Endodermal cell (in vitro differentiated cells): Measurements from ENCODE around the gene NOC4L. TPM values are rescaled to one million over a fixed set of nuclear protein-coding genes. Genes with fewer than 3 reads are reported as not detected.

Source experiments
- DNase-seq: peaks from one replicate; pipeline ENCODE4 v3.0.0-alpha.2; 2017
- H3K27ac ChIP-seq: 2 replicates; pipeline ENCODE4 v1.5.1; 2013; ENCODE audit warnings: mild to moderate bottlenecking, low read depth, low read length, moderate library complexity
- H3K27me3 ChIP-seq: 2 replicates; pipeline ENCODE4 v1.6.1; 2013; ENCODE audit warnings: mild to moderate bottlenecking, low read length, moderate library complexity; ENCODE audit not compliant: insufficient read depth, control insufficient read depth, poor library complexity, severe bottlenecking
- H3K36me3 ChIP-seq: 2 replicates; pipeline ENCODE4 v1.7.0; 2013; ENCODE audit warnings: mild to moderate bottlenecking, low read length, moderate library complexity; ENCODE audit not compliant: control insufficient read depth, insufficient read depth
- H3K4me1 ChIP-seq: one replicate; pipeline ENCODE4 v1.7.0; 2013; ENCODE audit warnings: low read length; ENCODE audit not compliant: control insufficient read depth, insufficient read depth
- H3K4me3 ChIP-seq: 2 replicates; pipeline ENCODE4 v1.5.1; 2013; ENCODE audit warnings: mild to moderate bottlenecking, low read length, moderate library complexity
- H3K9ac ChIP-seq: 2 replicates; pipeline ENCODE4 v1.6.1; 2013; ENCODE audit warnings: mild to moderate bottlenecking, low read length, moderate library complexity; ENCODE audit not compliant: poor library complexity, severe bottlenecking; ENCODE audit errors: extremely low read depth
- H3K9me3 ChIP-seq: 2 replicates; pipeline ENCODE4 v1.6.1; 2013; ENCODE audit warnings: mild to moderate bottlenecking, low read length, moderate library complexity; ENCODE audit not compliant: control insufficient read depth
- H3K27ac Mint-ChIP-seq: 2 replicates; pipeline ENCODE4 v1.8.0; 2020; ENCODE audit warnings: mixed read lengths
- H3K27me3 Mint-ChIP-seq: 2 replicates; pipeline ENCODE4 v1.8.0; 2021; ENCODE audit warnings: mild to moderate bottlenecking, mixed read lengths; ENCODE audit not compliant: insufficient read depth
- H3K36me3 Mint-ChIP-seq: 2 replicates; pipeline ENCODE4 v1.8.0; 2020; ENCODE audit warnings: low read depth, mixed read lengths
- H3K4me1 Mint-ChIP-seq: 2 replicates; pipeline ENCODE4 v1.8.0; 2020; ENCODE audit warnings: mixed read lengths
- H3K4me3 Mint-ChIP-seq: 2 replicates; pipeline ENCODE4 v1.8.0; 2020; ENCODE audit warnings: mild to moderate bottlenecking, moderate library complexity, mixed read lengths
- H3K9me3 Mint-ChIP-seq: 2 replicates; pipeline ENCODE4 v1.8.0; 2020; ENCODE audit warnings: mild to moderate bottlenecking, mixed read lengths
- CTCF ChIP-seq: fragments of 200-600 bp; sonication (generic); conservative IDR thresholded peaks from 2 replicates; pipeline ENCODE4 v1.5.0; 2021; ENCODE audit warnings: antibody characterized with exemption, mild to moderate bottlenecking
- WGBS, 2 experiments: methylation state at CpG; one replicate each; pipeline versions ENCODE4 v1.1.5 to v1.1.7; 2013; ENCODE audit warnings: missing lambda C conversion rate in 2 of 2, mixed read lengths in 1 of 2; ENCODE audit not compliant: insufficient coverage in 1 of 2, insufficient read length in 1 of 2; 5-methylcytosine and 5-hydroxymethylcytosine counted together
- total RNA-seq, 2 donors: library from RNA; stranded (reverse); fragmentation: NEBNext Ultra II Directional in 1 of 2; extraction: Animal tissue kit (Norgen Biotek cat#: 25700) in 1 of 2; gene quantifications; 2 replicates in 1 of 2; 3 replicates in 1 of 2; pipeline ENCODE4 v1.2.1, GENCODE V29; 2021

Gene NOC4L
- total RNA-seq, 2 donors from 2014 or later: 22.7 to 32.7 TPM

- H3K27me3 Mint-ChIP-seq: peaks cover 54% of the 10 kb centered on the region
- peaks cover 5% of the 10 kb centered on the region for H3K4me1 Mint-ChIP-seq
- H3K4me3 Mint-ChIP-seq: no peak overlapping the region
- H3K36me3 ChIP-seq: no peaks in the 10 kb centered on the region
- no peak overlapping the region for H3K9ac ChIP-seq
- H3K27ac ChIP-seq: no peak overlapping the region
- H3K27ac Mint-ChIP-seq: no peak overlapping the region
- H3K9me3 Mint-ChIP-seq: peaks cover 3% of the 10 kb centered on the region
- no peaks in the 10 kb centered on the region for H3K9me3 ChIP-seq
- no peaks in the 10 kb centered on the region for H3K27me3 ChIP-seq
- no peaks in the 10 kb centered on the region for H3K36me3 Mint-ChIP-seq
- H3K4me1 ChIP-seq: no peaks in the 10 kb centered on the region
- 66 to 79% methylated on average over 25 to 39 of the region's 39 CpGs for WGBS, 2 experiments
- TF ChIP-seq CTCF: no peak
- DNase-seq: no peak
- H3K4me3 ChIP-seq: no peak overlapping the region
Measured at GRCh38 chr12:132178801-132179401, 34.6 kb downstream of the NOC4L start.

GRCh38 chr12:132179431-132180362 is 35.4 kb downstream of the NOC4L start:
- Histone ChIP-seq H3K27me3 (no peaks in the 10 kb centered on the region), H3K9ac (no peak overlapping the region), H3K4me1 (no peaks in the 10 kb centered on the region), H3K4me3 (no peak overlapping the region), H3K27ac (no peak overlapping the region), H3K9me3 (no peaks in the 10 kb centered on the region), H3K36me3 (no peaks in the 10 kb centered on the region)
- Mint-ChIP-seq H3K27me3 (peaks cover 56% of the 10 kb centered on the region), H3K4me1 (peaks cover 2% of the 10 kb centered on the region), H3K36me3 (no peaks in the 10 kb centered on the region), H3K4me3 (no peak overlapping the region), H3K27ac (no peak overlapping the region), H3K9me3 (peaks cover 3% of the 10 kb centered on the region)
- WGBS, 2 experiments: 76 to 83% methylated on average over 8 to 19 of the region's 19 CpGs
- DNase-seq: no peak
- no peak for TF ChIP-seq CTCF

GRCh38 chr12:132180648-132181546 is 36.6 kb downstream of the NOC4L start:
- H3K4me3 Mint-ChIP-seq: no peak overlapping the region
- 73 to 83% methylated on average over 13 to 30 of the region's 30 CpGs for WGBS, 2 experiments
- H3K36me3 Mint-ChIP-seq: no peaks in the 10 kb centered on the region
- H3K27me3 ChIP-seq: no peaks in the 10 kb centered on the region
- no peak overlapping the region for H3K27ac ChIP-seq
- peaks cover 66% of the 10 kb centered on the region for H3K27me3 Mint-ChIP-seq
- H3K36me3 ChIP-seq: no peaks in the 10 kb centered on the region
- DNase-seq: no peak
- no peaks in the 10 kb centered on the region for H3K4me1 ChIP-seq
- H3K9ac ChIP-seq: no peak overlapping the region
- H3K27ac Mint-ChIP-seq: no peak overlapping the region
- no peaks in the 10 kb centered on the region for H3K9me3 ChIP-seq
- no peak overlapping the region for H3K4me3 ChIP-seq
- no peaks in the 10 kb centered on the region for H3K4me1 Mint-ChIP-seq
- peaks cover 3% of the 10 kb centered on the region for H3K9me3 Mint-ChIP-seq
- TF ChIP-seq CTCF: no peak
